HG03442 (cell line): ENCODE results near the gene MXD1.
"Not testable (repeated sequence)": the region's sequence is repeated elsewhere in the genome, so short reads cannot be mapped to it uniquely, and the experiment has no call there.

Experiments
- ATAC-seq: cut with Tn5 transposase; IDR thresholded peaks from one replicate; pipeline ENCODE4 v1.9.1; 2021; ENCODE audit warnings: mild to moderate bottlenecking, moderate library complexity; ENCODE audit not compliant: unreplicated experiment

Gene MXD1

GRCh38 chr2:69914950-69915945, at the start of gene MXD1:
Gene MXD1 (plus strand): TSS chr2:69915109. CDS start chr2:69915331, 222 bp downstream.
- no peak for ATAC-seq

- ATAC-seq = no peak
Measured at GRCh38 chr2:69888451-69888850, 26.5 kb upstream of the MXD1 start.

- ATAC-seq = no peak
Measured at GRCh38 chr2:69889302-69889701, 25.6 kb upstream of the MXD1 start.

- no peak for ATAC-seq
Measured at GRCh38 chr2:69890881-69891280, 24.0 kb upstream of the MXD1 start.

GRCh38 chr2:69892838-69893424, 22.0 kb upstream of the MXD1 start:
- not testable (repeated sequence) for ATAC-seq

- peak; percentile 80 for ATAC-seq
Measured at GRCh38 chr2:69893684-69894551, 21.0 kb upstream of the MXD1 start, which contains the start of gene SNRNP27. Gene SNRNP27 (plus strand): TSS chr2:69893956. CDS start chr2:69893985, 29 bp downstream.

GRCh38 chr2:69894737-69895136, 20.2 kb upstream of the MXD1 start:
- not testable (repeated sequence) for ATAC-seq

GRCh38 chr2:69902213-69902922, 12.5 kb upstream of the MXD1 start:
- ATAC-seq = no peak

GRCh38 chr2:69907216-69907615, 7.7 kb upstream of the MXD1 start:
- ATAC-seq = no peak

GRCh38 chr2:69911985-69912563, 2.8 kb upstream of the MXD1 start:
- no peak for ATAC-seq

- ATAC-seq = peak; percentile 83
Measured at GRCh38 chr2:69914164-69914949, 552 bp upstream of the MXD1 start.

- no peak for ATAC-seq
Measured at GRCh38 chr2:69916106-69916505, 1.2 kb downstream of the MXD1 start.

GRCh38 chr2:69917852-69918251, 2.9 kb downstream of the MXD1 start:
- ATAC-seq = no peak

GRCh38 chr2:69918401-69918800, 3.5 kb downstream of the MXD1 start:
- no peak for ATAC-seq

GRCh38 chr2:69923116-69923515, 8.2 kb downstream of the MXD1 start:
- no peak for ATAC-seq

- no peak for ATAC-seq
Measured at GRCh38 chr2:69926849-69927515, 12.1 kb downstream of the MXD1 start.

GRCh38 chr2:69931832-69932595, 17.1 kb downstream of the MXD1 start:
- ATAC-seq = no peak

GRCh38 chr2:69932596-69932922, 17.6 kb downstream of the MXD1 start:
- ATAC-seq = no peak
